ENCODE data around the gene ERC2. TPM values are rescaled to one million over a fixed set of nuclear protein-coding genes. Genes with fewer than 3 reads are reported as not detected.

ERC2 gene
- total and polyA plus RNA-seq, 9 donors: 1.2 to 9.4 (median 5.4) TPM

- Histone ChIP-seq H3K9me3 (no peaks in the 10 kb centered on the region), H3K27me3 (no peaks in the 10 kb centered on the region), H3K36me3 (no peaks in the 10 kb centered on the region), H3K4me3 (no peak overlapping the region), H3K27ac (no peak overlapping the region), H3K4me1 (ENCODE audit: insufficient read depth) (no peaks in the 10 kb centered on the region)
- no peak for DNase-seq
- 80 to 89% (median 80%) methylated on average over 7 of the region's 7 CpGs for WGBS, 3 donors
- TF ChIP-seq CTCF (IDR thresholded peaks at IDR 0.05) (no peak), EP300 (IDR thresholded peaks at IDR 0.05) (no peak), POLR2A (IDR thresholded peaks at IDR 0.05) (no peak)
- intact Hi-C loops (cut with DNase I): loop anchor here in 1 of 4 donors (10.0 kb wide), 1 partner anchor 245 kb away; the partner anchor contains the start of gene WNT5A
These were observed 738.7 kb downstream of the ERC2 start for GRCh38 chr3:55729546-55729945.

- H3K36me3 ChIP-seq: no peaks in the 10 kb centered on the region
- no peaks in the 10 kb centered on the region for H3K9me3 ChIP-seq
- 91 to 96% (median 95%) methylated on average over 5 of the region's 5 CpGs for WGBS, 3 donors
- no peak overlapping the region for H3K4me3 ChIP-seq
- no peak for TF ChIP-seq EP300 (IDR thresholded peaks at IDR 0.05)
- no peak for TF ChIP-seq POLR2A (IDR thresholded peaks at IDR 0.05)
- TF ChIP-seq CTCF (IDR thresholded peaks at IDR 0.05): no peak
- intact Hi-C loops (cut with DNase I): loop anchor here in 1 of 4 donors (10.0 kb wide), 1 partner anchor 244 kb away; the partner anchor contains the start of gene WNT5A
- no peak overlapping the region for H3K27ac ChIP-seq
- H3K4me1 ChIP-seq (ENCODE audit: insufficient read depth): peaks cover 1% of the 10 kb centered on the region
- no peaks in the 10 kb centered on the region for H3K27me3 ChIP-seq
- no peak for DNase-seq
These were observed 739.7 kb downstream of the ERC2 start for GRCh38 chr3:55728461-55729100.

DNA sequence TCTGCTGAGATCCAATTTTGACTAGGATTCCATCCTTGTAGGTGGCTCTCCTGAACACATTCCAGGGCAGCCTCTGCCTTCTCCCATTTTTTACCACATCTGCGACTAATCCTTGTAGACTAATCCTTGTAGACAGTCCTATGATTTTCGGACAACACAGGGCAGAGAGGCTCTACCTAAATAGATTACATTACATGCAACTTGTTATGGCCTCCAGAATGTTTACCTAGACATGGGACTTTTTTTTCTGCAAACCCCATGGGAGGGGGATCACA, 741.8 kb downstream of the ERC2 start:
- Histone ChIP-seq H3K27me3 (no peaks in the 10 kb centered on the region), H3K27ac (no peak overlapping the region), H3K9me3 (no peaks in the 10 kb centered on the region), H3K4me3 (no peak overlapping the region), H3K36me3 (no peaks in the 10 kb centered on the region), H3K4me1 (ENCODE audit: insufficient read depth) (peaks cover 1% of the 10 kb centered on the region)
- no peak for DNase-seq
- intact Hi-C loops (cut with DNase I): loop anchor here in 1 of 4 donors (10.0 kb wide), 1 partner anchor 242 kb away; the partner anchor contains the start of gene WNT5A
- 94 to 98% (median 95%) methylated on average over 2 of the region's 2 CpGs for WGBS, 3 donors
- TF ChIP-seq CTCF (IDR thresholded peaks at IDR 0.05): no peak
- TF ChIP-seq POLR2A (IDR thresholded peaks at IDR 0.05): no peak
- TF ChIP-seq EP300 (IDR thresholded peaks at IDR 0.05): no peak

DNA sequence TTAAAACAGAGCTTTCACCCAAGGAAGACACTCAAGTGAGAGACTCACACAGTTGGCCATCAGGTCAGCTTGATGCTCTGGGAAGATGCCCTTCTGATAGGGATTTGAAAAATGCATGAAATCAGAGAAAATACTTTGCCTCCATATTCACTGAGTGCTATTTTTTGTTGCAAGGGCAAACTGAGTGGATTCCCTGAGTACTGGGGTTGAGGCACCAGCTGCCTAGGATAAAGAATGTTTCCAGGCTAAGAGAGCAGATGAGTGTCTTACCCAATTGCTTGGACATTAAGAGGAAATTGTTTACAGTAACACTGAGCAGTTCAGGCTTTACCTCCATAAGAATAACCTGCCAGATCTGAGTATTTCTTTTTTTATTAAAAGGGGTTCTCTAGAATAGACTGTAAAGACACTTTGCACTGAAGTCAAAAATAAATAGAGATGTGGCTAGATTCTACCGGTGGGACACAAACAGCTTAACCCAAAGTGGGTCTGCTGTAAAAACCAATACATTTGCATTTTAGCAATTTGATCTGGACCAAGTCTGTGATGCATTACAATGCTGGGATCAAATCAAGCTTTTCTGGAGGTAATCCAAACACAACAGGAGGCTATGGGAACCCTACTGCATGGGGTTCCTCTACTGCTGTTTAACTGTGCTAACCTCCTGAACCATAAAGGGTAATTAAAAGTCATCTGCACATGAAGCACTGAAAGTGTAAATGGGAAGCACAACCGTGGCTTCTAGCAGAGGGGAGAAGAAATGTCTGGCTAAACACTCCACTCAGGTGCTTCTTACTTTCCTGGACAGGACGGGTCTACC, 742.4 kb downstream of the ERC2 start:
- no peaks in the 10 kb centered on the region for H3K36me3 ChIP-seq
- WGBS, 3 donors: 56 to 72% (median 59%) methylated on average over 3 of the region's 3 CpGs
- DNase-seq: no peak
- intact Hi-C loops (cut with DNase I): loop anchor here in 1 of 4 donors (10.0 kb wide), 1 partner anchor 241 kb away; the partner anchor contains the start of gene WNT5A
- no peaks in the 10 kb centered on the region for H3K9me3 ChIP-seq
- H3K27me3 ChIP-seq: no peaks in the 10 kb centered on the region
- no peak overlapping the region for H3K4me3 ChIP-seq
- H3K4me1 ChIP-seq (ENCODE audit: insufficient read depth): peaks cover 1% of the 10 kb centered on the region
- no peak overlapping the region for H3K27ac ChIP-seq
- TF ChIP-seq POLR2A (IDR thresholded peaks at IDR 0.05) (no peak), EP300 (IDR thresholded peaks at IDR 0.05) (no peak), CTCF (IDR thresholded peaks at IDR 0.05) (no peak)

Measured in ovary (tissue), 9 donors.